NCI-H1417 (cell line): Measurements from ENCODE around the gene PLXDC2.

Experiments used
- DNase-seq, 3 experiments: peaks; one replicate each; lab custom pipeline; 2025; lab: John Stamatoyannopoulos, UW

Gene PLXDC2

GRCh38 chr10:20276127-20276979 lies 460.1 kb downstream of the PLXDC2 start:
- DNase-seq, result peak in 2 of 3 experiments; percentile 80 to 93

GRCh38 chr10:20277820-20278219 lies 461.6 kb downstream of the PLXDC2 start:
- no peak for DNase-seq

GRCh38 chr10:20281579-20281978 lies 465.3 kb downstream of the PLXDC2 start:
- no peak for DNase-seq

- no peak for DNase-seq
Observed at GRCh38 chr10:20287586-20287985, 471.4 kb downstream of the PLXDC2 start.

GRCh38 chr10:20288060-20288459 lies 471.8 kb downstream of the PLXDC2 start:
- no peak for DNase-seq

GRCh38 chr10:20289070-20289828 lies 473.0 kb downstream of the PLXDC2 start:
- no peak for DNase-seq

GRCh38 chr10:20298417-20298816 lies 482.2 kb downstream of the PLXDC2 start:
- DNase-seq, result no peak

GRCh38 chr10:20299034-20299736 lies 483.0 kb downstream of the PLXDC2 start:
- DNase-seq, result no peak

- no peak for DNase-seq
Observed at GRCh38 chr10:20300735-20301134, 484.5 kb downstream of the PLXDC2 start.

- DNase-seq, result no peak
Observed at GRCh38 chr10:20302033-20302432, 485.8 kb downstream of the PLXDC2 start.

GRCh38 chr10:20303453-20304152 lies 487.4 kb downstream of the PLXDC2 start:
- DNase-seq, result no peak

GRCh38 chr10:20313665-20314064 lies 497.4 kb downstream of the PLXDC2 start:
- DNase-seq, result no peak

- DNase-seq, result no peak
Observed at GRCh38 chr10:20314431-20314830, 498.2 kb downstream of the PLXDC2 start.

GRCh38 chr10:20327954-20328353 lies 511.7 kb downstream of the PLXDC2 start:
- DNase-seq, result no peak

- no peak for DNase-seq
Observed at GRCh38 chr10:20330246-20330645, 514.0 kb downstream of the PLXDC2 start.

- no peak for DNase-seq
Observed at GRCh38 chr10:20334559-20334958, 518.3 kb downstream of the PLXDC2 start.
